Stimulated activated naive CD8-positive, alpha-beta T cell treated with anti-CD3 and anti-CD28 coated beads, Interleukin-15, Interleukin-2, amounts not matched to agents 100 ng/mL and 50 ng/mL, for 24 hours (primary cell): ENCODE results near the gene PHACTR4.
A peak's percentile ranks its signal among the peaks of the same experiment; 100 is the strongest.

Experiments used
- H3K27ac Mint-ChIP-seq: one replicate; pipeline ENCODE4 v1.8.0; 2021; ENCODE audit warnings: mild to moderate bottlenecking, mixed read lengths
- H3K27me3 Mint-ChIP-seq: one replicate; pipeline ENCODE4 v1.8.0; 2021; ENCODE audit warnings: mixed read lengths
- H3K36me3 Mint-ChIP-seq: one replicate; pipeline ENCODE4 v1.8.0; 2021; ENCODE audit warnings: low read depth, mixed read lengths
- H3K4me1 Mint-ChIP-seq: one replicate; pipeline ENCODE4 v1.8.0; 2021; ENCODE audit warnings: low read depth, mixed read lengths
- H3K4me3 Mint-ChIP-seq: one replicate; pipeline ENCODE4 v1.8.0; 2021; ENCODE audit warnings: mild to moderate bottlenecking, mixed read lengths
- H3K9me3 Mint-ChIP-seq: one replicate; pipeline ENCODE4 v1.8.0; 2021; ENCODE audit warnings: mixed read lengths

The PHACTR4 gene

GRCh38 chr1:28392027-28392652 is 22.6 kb downstream of the PHACTR4 start:
- Mint-ChIP-seq H3K27me3 (no peaks in the 10 kb centered on the region), H3K9me3 (no peaks in the 10 kb centered on the region), H3K36me3 (peaks cover 5% of the 10 kb centered on the region), H3K4me3 (no peak overlapping the region), H3K27ac (peak overlapping the region; percentile 7), H3K4me1 (peaks cover 18% of the 10 kb centered on the region)

- Mint-ChIP-seq H3K36me3 (peaks cover 9% of the 10 kb centered on the region), H3K4me3 (no peak overlapping the region), H3K9me3 (no peaks in the 10 kb centered on the region), H3K27ac (no peak overlapping the region), H3K27me3 (no peaks in the 10 kb centered on the region), H3K4me1 (peaks cover 9% of the 10 kb centered on the region)
Measured at GRCh38 chr1:28394136-28394535, 24.6 kb downstream of the PHACTR4 start.

- H3K4me1 Mint-ChIP-seq = peaks cover 8% of the 10 kb centered on the region
- no peak overlapping the region for H3K27ac Mint-ChIP-seq
Measured at GRCh38 chr1:28395181-28395580, 25.6 kb downstream of the PHACTR4 start.

GRCh38 chr1:28401760-28402159 is 32.2 kb downstream of the PHACTR4 start:
- Mint-ChIP-seq H3K36me3 (peaks cover 8% of the 10 kb centered on the region), H3K27ac (no peak overlapping the region)

More at GRCh38 chr1:28395181-28395580, 25.6 kb downstream of the PHACTR4 start:
- Mint-ChIP-seq H3K36me3 (peaks cover 9% of the 10 kb centered on the region), H3K9me3 (no peaks in the 10 kb centered on the region), H3K27me3 (no peaks in the 10 kb centered on the region), H3K4me3 (no peak overlapping the region)

GRCh38 chr1:28409090-28409489 is 39.5 kb downstream of the PHACTR4 start:
- no peaks in the 10 kb centered on the region for H3K9me3 Mint-ChIP-seq
- H3K27ac Mint-ChIP-seq = no peak overlapping the region
- H3K4me1 Mint-ChIP-seq = peaks cover 7% of the 10 kb centered on the region
- no peak overlapping the region for H3K4me3 Mint-ChIP-seq
- no peaks in the 10 kb centered on the region for H3K36me3 Mint-ChIP-seq
- no peaks in the 10 kb centered on the region for H3K27me3 Mint-ChIP-seq

More at GRCh38 chr1:28401760-28402159, 32.2 kb downstream of the PHACTR4 start:
- H3K4me3 Mint-ChIP-seq = no peak overlapping the region
- peaks cover 5% of the 10 kb centered on the region for H3K4me1 Mint-ChIP-seq
- no peaks in the 10 kb centered on the region for H3K9me3 Mint-ChIP-seq
- no peaks in the 10 kb centered on the region for H3K27me3 Mint-ChIP-seq

- Mint-ChIP-seq H3K4me1 (peaks cover 11% of the 10 kb centered on the region), H3K27me3 (no peaks in the 10 kb centered on the region), H3K27ac (no peak overlapping the region), H3K9me3 (no peaks in the 10 kb centered on the region), H3K36me3 (no peaks in the 10 kb centered on the region), H3K4me3 (no peak overlapping the region)
Measured at GRCh38 chr1:28411656-28412055, 42.1 kb downstream of the PHACTR4 start.

GRCh38 chr1:28412731-28413130 is 43.2 kb downstream of the PHACTR4 start:
- Mint-ChIP-seq H3K36me3 (no peaks in the 10 kb centered on the region), H3K4me1 (peaks cover 22% of the 10 kb centered on the region), H3K27me3 (no peaks in the 10 kb centered on the region), H3K4me3 (no peak overlapping the region), H3K9me3 (no peaks in the 10 kb centered on the region), H3K27ac (no peak overlapping the region)

GRCh38 chr1:28416509-28417194 is 47.1 kb downstream of the PHACTR4 start:
- Mint-ChIP-seq H3K36me3 (peaks cover 3% of the 10 kb centered on the region), H3K4me3 (no peak overlapping the region), H3K4me1 (peaks cover 17% of the 10 kb centered on the region), H3K9me3 (no peaks in the 10 kb centered on the region), H3K27me3 (no peaks in the 10 kb centered on the region), H3K27ac (no peak overlapping the region)

- Mint-ChIP-seq H3K27me3 (no peaks in the 10 kb centered on the region), H3K4me1 (peaks cover 17% of the 10 kb centered on the region), H3K4me3 (peak overlapping the region; percentile 24), H3K9me3 (no peaks in the 10 kb centered on the region), H3K36me3 (peaks cover 3% of the 10 kb centered on the region), H3K27ac (peak overlapping the region; percentile 64)
Measured at GRCh38 chr1:28417441-28417922, 47.9 kb downstream of the PHACTR4 start.

GRCh38 chr1:28417926-28418637 is 48.5 kb downstream of the PHACTR4 start:
- no peak overlapping the region for H3K4me3 Mint-ChIP-seq
- H3K27me3 Mint-ChIP-seq = no peaks in the 10 kb centered on the region
- H3K9me3 Mint-ChIP-seq = no peaks in the 10 kb centered on the region
- H3K27ac Mint-ChIP-seq = peak overlapping the region; percentile 64
- H3K36me3 Mint-ChIP-seq = peaks cover 3% of the 10 kb centered on the region
- peaks cover 17% of the 10 kb centered on the region for H3K4me1 Mint-ChIP-seq

- no peaks in the 10 kb centered on the region for H3K27me3 Mint-ChIP-seq
- H3K27ac Mint-ChIP-seq = no peak overlapping the region
- H3K4me1 Mint-ChIP-seq = peaks cover 21% of the 10 kb centered on the region
- peaks cover 3% of the 10 kb centered on the region for H3K36me3 Mint-ChIP-seq
- H3K9me3 Mint-ChIP-seq = no peaks in the 10 kb centered on the region
- H3K4me3 Mint-ChIP-seq = no peak overlapping the region
Measured at GRCh38 chr1:28421744-28422143, 52.2 kb downstream of the PHACTR4 start.

- H3K27ac Mint-ChIP-seq = no peak overlapping the region
- H3K9me3 Mint-ChIP-seq = no peaks in the 10 kb centered on the region
- H3K36me3 Mint-ChIP-seq = no peaks in the 10 kb centered on the region
- H3K27me3 Mint-ChIP-seq = no peaks in the 10 kb centered on the region
- H3K4me1 Mint-ChIP-seq = peaks cover 12% of the 10 kb centered on the region
- no peak overlapping the region for H3K4me3 Mint-ChIP-seq
Measured at GRCh38 chr1:28426831-28427230, 57.3 kb downstream of the PHACTR4 start.

- H3K27me3 Mint-ChIP-seq = no peaks in the 10 kb centered on the region
- H3K36me3 Mint-ChIP-seq = no peaks in the 10 kb centered on the region
- no peak overlapping the region for H3K27ac Mint-ChIP-seq
- no peak overlapping the region for H3K4me3 Mint-ChIP-seq
- H3K9me3 Mint-ChIP-seq = no peaks in the 10 kb centered on the region
- H3K4me1 Mint-ChIP-seq = peaks cover 12% of the 10 kb centered on the region
Measured at GRCh38 chr1:28428012-28428411, 58.5 kb downstream of the PHACTR4 start.

- Mint-ChIP-seq H3K27ac (no peak overlapping the region), H3K27me3 (no peaks in the 10 kb centered on the region), H3K36me3 (no peaks in the 10 kb centered on the region), H3K4me3 (no peak overlapping the region), H3K9me3 (no peaks in the 10 kb centered on the region), H3K4me1 (peaks cover 12% of the 10 kb centered on the region)
Measured at GRCh38 chr1:28428990-28429520, 59.5 kb downstream of the PHACTR4 start.

GRCh38 chr1:28436211-28436769 is 66.8 kb downstream of the PHACTR4 start:
- H3K36me3 Mint-ChIP-seq = peaks cover 8% of the 10 kb centered on the region
- H3K27ac Mint-ChIP-seq = no peak overlapping the region
- no peaks in the 10 kb centered on the region for H3K27me3 Mint-ChIP-seq
- no peak overlapping the region for H3K4me3 Mint-ChIP-seq
- peaks cover 29% of the 10 kb centered on the region for H3K4me1 Mint-ChIP-seq
- no peaks in the 10 kb centered on the region for H3K9me3 Mint-ChIP-seq
